Measurements from ENCODE around the gene TRIM47. TPM values are rescaled to one million over a fixed set of nuclear protein-coding genes. Genes with fewer than 3 reads are reported as not detected.

TRIM47 gene
- total RNA-seq, 1 experiment from 2014 or later, result 86.7 TPM

DNA sequence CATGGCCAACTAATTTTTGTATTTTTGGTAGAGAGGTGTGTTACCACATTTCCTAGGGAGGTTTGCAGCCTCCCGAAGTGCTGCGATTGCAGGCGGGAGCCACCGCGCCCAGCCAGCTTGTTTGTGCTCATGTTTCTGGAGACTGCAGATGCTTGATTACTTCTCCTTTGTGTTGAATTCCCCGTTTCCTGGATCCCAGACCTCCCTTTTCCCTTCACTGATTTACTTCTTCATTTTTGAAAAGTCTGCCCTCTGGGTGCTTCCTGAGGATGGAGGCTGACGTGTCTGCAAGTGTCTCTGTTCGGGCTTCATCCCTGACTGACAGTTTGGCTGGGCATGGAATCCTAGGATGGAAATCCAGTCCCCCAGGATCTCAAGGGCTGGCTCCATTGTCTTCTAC is 7.0 kb upstream of the TRIM47 start:
- H3K27me3 ChIP-seq (ENCODE audit: insufficient read depth, low read length), result no peaks in the 10 kb centered on the region
- ChIA-PET POLR2A (interaction anchor here (0.9 kb wide), 1 partner anchor 11 kb away, joined by 3 read pairs; no protein-coding TSS in a partner anchor), CTCF (no interaction called here), RAD21 (ENCODE audit: low non-redundant PET in 1 of 2, low total read pairs in 2 of 2, uncharacterized antibody in 2 of 2, unreplicated experiment in 2 of 2) (no interaction called here)
- ATAC-seq (no peak), DNase-seq (ENCODE audit: low read depth, low spot score) (no peak)
- no peaks in the 10 kb centered on the region for H3K9me3 ChIP-seq (ENCODE audit: control insufficient read depth in 1 of 2, insufficient read depth in 1 of 2, low read depth in 1 of 2, low read length in 2 of 2)
- H3K79me2 ChIP-seq (ENCODE audit: insufficient read depth, low read length), result no peaks in the 10 kb centered on the region
- no peak overlapping the region for H3K27ac ChIP-seq (ENCODE audit: low read depth, low read length)
- TF ChIP-seq, protein P1, sequence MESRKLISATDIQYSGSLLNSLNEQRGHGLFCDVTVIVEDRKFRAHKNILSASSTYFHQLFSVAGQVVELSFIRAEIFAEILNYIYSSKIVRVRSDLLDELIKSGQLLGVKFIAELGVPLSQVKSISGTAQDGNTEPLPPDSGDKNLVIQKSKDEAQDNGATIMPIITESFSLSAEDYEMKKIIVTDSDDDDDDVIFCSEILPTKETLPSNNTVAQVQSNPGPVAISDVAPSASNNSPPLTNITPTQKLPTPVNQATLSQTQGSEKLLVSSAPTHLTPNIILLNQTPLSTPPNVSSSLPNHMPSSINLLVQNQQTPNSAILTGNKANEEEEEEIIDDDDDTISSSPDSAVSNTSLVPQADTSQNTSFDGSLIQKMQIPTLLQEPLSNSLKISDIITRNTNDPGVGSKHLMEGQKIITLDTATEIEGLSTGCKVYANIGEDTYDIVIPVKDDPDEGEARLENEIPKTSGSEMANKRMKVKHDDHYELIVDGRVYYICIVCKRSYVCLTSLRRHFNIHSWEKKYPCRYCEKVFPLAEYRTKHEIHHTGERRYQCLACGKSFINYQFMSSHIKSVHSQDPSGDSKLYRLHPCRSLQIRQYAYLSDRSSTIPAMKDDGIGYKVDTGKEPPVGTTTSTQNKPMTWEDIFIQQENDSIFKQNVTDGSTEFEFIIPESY (IDR thresholded peaks at IDR 0.05; ENCODE audit: extremely low read depth, insufficient replicate concordance, low read length), result no peak
- TF ChIP-seq TCF7L2 (IDR thresholded peaks at IDR 0.05; ENCODE audit: borderline replicate concordance, extremely low read depth, insufficient read depth, insufficient read length) (no peak), MAX (IDR thresholded peaks at IDR 0.05) (no peak), CEBPB (IDR thresholded peaks at IDR 0.05; ENCODE audit: low read depth) (no peak), POLR2A (IDR thresholded peaks at IDR 0.05; ENCODE audit: borderline replicate concordance, extremely low read depth, insufficient read depth, insufficient read length) (no peak), ATF3 (IDR thresholded peaks at IDR 0.05) (no peak), JUND (IDR thresholded peaks at IDR 0.05) (no peak), SIN3A (IDR thresholded peaks at IDR 0.05; ENCODE audit: low read depth) (no peak), ZNF274 (IDR thresholded peaks at IDR 0.05; ENCODE audit: low read depth, low read length) (no peak), RAD21 (IDR thresholded peaks at IDR 0.05; ENCODE audit: low read depth) (no peak), YY1 (IDR thresholded peaks at IDR 0.05; ENCODE audit: extremely low read depth, insufficient replicate concordance, low read depth, low read length) (no peak), SP1 (IDR thresholded peaks at IDR 0.05; ENCODE audit: low read depth) (no peak), ELF1 (IDR thresholded peaks at IDR 0.05; ENCODE audit: borderline replicate concordance, low read depth) (no peak), EGR1 (IDR thresholded peaks at IDR 0.05; ENCODE audit: low read depth) (no peak), CBX3 (IDR thresholded peaks at IDR 0.05; ENCODE audit: low read depth) (no peak), POLR2AphosphoS5 (IDR thresholded peaks at IDR 0.05; ENCODE audit: low read depth, low read length) (no peak), EZH2phosphoT487 (IDR thresholded peaks at IDR 0.05; ENCODE audit: borderline replicate concordance) (no peak), SRF (IDR thresholded peaks at IDR 0.05; ENCODE audit: low read depth) (no peak)
- TF ChIP-seq, protein P2, sequence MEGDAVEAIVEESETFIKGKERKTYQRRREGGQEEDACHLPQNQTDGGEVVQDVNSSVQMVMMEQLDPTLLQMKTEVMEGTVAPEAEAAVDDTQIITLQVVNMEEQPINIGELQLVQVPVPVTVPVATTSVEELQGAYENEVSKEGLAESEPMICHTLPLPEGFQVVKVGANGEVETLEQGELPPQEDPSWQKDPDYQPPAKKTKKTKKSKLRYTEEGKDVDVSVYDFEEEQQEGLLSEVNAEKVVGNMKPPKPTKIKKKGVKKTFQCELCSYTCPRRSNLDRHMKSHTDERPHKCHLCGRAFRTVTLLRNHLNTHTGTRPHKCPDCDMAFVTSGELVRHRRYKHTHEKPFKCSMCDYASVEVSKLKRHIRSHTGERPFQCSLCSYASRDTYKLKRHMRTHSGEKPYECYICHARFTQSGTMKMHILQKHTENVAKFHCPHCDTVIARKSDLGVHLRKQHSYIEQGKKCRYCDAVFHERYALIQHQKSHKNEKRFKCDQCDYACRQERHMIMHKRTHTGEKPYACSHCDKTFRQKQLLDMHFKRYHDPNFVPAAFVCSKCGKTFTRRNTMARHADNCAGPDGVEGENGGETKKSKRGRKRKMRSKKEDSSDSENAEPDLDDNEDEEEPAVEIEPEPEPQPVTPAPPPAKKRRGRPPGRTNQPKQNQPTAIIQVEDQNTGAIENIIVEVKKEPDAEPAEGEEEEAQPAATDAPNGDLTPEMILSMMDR (IDR thresholded peaks at IDR 0.05 in 2 of 3, conservative IDR thresholded peaks at IDR 0.05 in 1 of 3; ENCODE audit: borderline replicate concordance in 1 of 3, insufficient read depth in 1 of 3, low read depth in 2 of 3, low read length in 2 of 3), result no peak
- intact Hi-C loops (cut with micrococcal nuclease), result no loop called here
- H3K4me1 ChIP-seq (ENCODE audit: control insufficient read depth in 1 of 2, insufficient read depth in 2 of 2, low read length in 2 of 2), result peaks cover 7 to 16% of the 10 kb centered on the region in 2 experiments
- no peak overlapping the region for H2AFZ ChIP-seq (ENCODE audit: low read depth, low read length, poor library complexity, severe bottlenecking)
- no peak overlapping the region for H3K4me3 ChIP-seq (replicated peaks in 1 of 2; ENCODE audit: low read depth in 1 of 2, low read length in 2 of 2)
- no peaks in the 10 kb centered on the region for H3K36me3 ChIP-seq (ENCODE audit: control insufficient read depth in 1 of 2, insufficient read depth in 2 of 2, low read length in 2 of 2)
- BruUV-seq (replicated peaks), result no TSS peak
- H3K9ac ChIP-seq (ENCODE audit: low read length), result no peak overlapping the region
- no peak overlapping the region for H3K4me2 ChIP-seq (ENCODE audit: low read length)
- H3K9me2 ChIP-seq (ENCODE audit: insufficient read depth), result no peaks in the 10 kb centered on the region
- H4K20me1 ChIP-seq (ENCODE audit: insufficient read depth), result no peaks in the 10 kb centered on the region

Data from HCT116 (cell line).